Hematopoietic multipotent progenitor cell treated with erythropoietin and hydrocortisone succinate and interleukin-3 and kit ligand, for 8 days (in vitro differentiated cells): ENCODE results near the gene ABCC2.
"Not testable (repeated sequence)": the region's sequence is repeated elsewhere in the genome, so short reads cannot be mapped to it uniquely, and the experiment has no call there.

Experiments used
- DNase-seq: peaks from one replicate; pipeline ENCODE4 v3.0.0-alpha.2; 2015

ABCC2 gene

DNA sequence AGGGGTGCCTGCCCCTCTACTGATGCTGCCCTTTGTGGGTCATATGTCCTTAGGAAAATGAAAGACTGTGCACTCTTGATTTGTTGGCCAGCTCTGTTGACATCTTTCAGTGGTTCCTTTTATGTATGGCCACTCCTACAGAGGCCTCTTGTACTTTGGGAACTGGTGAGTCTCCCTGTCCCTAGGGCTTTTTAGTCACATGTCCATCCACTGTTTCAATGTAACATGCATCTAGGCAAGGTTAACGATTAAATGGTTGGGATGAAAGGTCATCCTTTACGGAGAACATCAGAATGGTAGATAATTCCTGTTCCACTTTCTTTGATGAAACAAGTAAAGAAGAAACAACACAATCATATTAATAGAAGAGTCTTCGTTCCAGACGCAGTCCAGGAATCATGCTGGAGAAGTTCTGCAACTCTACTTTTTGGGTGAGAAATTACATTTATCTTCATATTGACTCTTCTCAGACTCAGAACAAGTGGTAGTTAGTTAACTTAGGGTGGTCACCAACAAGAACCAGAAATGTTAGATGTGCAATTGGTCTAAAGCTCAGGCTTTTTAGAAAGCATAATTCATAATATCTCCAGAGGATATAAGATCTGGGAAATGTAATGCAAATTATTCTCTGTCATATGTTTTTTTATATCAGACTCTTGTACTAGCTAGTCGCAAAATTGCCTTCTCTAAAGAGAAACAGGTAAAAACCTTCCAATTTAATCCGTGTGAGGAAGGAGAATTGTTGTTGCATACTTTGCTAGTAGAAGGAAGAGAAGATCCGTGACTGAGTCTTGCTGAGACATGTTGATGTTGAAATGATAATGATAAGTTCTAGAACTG, at the start of gene ABCC2:
ABCC2 (plus strand) TSS at position 194 of the 840 bp plus-strand sequence; CDS start at position 399, 205 bp downstream.
- no peak for DNase-seq

- DNase-seq = no peak
Measured at GRCh38 chr10:99733366-99733765, 49.1 kb upstream of the ABCC2 start.

- DNase-seq = not testable (repeated sequence)
Measured at GRCh38 chr10:99734111-99734510, 48.3 kb upstream of the ABCC2 start.

- no peak for DNase-seq
Measured at GRCh38 chr10:99740260-99740659, 42.2 kb upstream of the ABCC2 start.

DNA sequence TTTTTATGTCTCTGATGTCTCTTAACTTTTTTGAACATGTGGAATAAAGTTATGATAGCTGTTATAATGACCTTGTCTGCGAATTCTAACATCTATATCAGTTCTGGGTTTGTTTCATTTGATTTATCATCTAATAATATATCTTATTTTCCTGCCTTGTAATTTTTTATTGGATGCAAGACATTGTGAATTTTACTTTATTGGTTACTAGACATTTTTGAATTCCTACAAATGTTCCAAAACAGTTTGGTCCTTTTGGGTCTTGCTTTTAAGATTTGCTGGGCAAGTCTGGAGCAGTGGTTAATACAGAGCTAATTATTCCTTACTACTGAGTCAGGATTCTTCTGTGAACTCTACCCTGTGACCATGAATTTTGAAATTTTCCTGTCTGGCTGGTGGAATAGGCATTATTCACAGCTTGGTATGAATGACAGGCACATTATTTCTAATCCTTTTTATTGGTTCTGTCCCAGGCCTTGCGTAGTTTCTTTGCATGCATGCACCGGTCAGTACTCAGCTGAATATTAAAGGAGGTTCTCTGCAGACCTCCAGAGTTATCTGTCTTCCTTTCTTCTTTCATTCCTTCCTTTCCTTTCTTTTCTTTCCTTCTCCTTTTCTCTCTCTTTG, 41.4 kb upstream of the ABCC2 start:
- DNase-seq = no peak

- DNase-seq = no peak
Measured at GRCh38 chr10:99742254-99742653, 40.2 kb upstream of the ABCC2 start.

- no peak for DNase-seq
Measured at GRCh38 chr10:99742701-99743100, 39.7 kb upstream of the ABCC2 start.

DNA sequence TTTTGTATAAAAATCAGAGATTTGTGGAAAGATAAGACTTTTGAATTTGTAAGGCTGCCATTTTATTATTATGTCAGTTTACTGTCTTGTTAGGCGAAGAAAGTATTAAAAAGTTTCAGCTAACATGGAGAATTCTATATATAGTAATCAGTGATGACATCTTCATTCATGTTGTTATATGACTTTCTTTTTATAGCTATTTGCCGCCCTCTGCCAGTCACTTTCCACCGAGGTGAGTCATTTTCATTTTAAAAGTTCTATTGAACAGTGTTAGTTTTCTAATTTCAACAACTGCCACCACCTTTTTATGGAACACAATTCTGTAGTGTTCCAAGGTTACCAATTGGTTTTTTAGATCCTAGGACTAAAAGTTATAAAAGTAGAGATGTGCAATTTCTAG, 38.6 kb upstream of the ABCC2 start:
- no peak for DNase-seq

- not testable (repeated sequence) for DNase-seq
Measured at GRCh38 chr10:99746166-99746565, 36.3 kb upstream of the ABCC2 start.

DNA sequence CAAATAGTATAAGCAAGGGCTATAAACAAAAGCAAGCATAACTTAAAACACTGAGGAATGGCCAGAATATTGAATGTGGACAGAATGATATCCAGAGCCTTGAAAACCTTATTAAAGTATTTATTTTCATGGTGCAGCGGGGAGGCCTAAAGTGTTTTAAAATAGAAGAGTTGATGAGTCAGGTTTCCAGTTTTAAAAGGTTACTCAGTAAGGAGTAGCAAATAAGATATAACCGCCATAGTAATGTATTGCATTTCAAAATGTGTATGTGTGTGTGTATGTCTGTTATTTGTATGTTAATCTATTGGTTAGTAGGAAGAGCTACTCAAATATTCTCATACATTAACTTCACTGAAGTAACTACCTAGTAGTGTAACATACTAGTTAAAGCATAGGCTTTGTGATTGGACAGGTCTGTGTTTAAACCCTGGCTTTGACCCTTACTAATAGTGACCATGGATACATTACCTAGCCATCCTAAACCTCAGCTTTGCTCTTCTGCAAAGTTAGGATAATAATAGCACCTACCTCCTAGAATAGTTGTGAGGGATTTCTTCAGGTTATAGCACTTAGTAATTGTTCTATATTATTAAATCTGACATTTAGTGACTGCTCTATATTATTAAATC, 33.5 kb upstream of the ABCC2 start:
- DNase-seq = no peak

DNA sequence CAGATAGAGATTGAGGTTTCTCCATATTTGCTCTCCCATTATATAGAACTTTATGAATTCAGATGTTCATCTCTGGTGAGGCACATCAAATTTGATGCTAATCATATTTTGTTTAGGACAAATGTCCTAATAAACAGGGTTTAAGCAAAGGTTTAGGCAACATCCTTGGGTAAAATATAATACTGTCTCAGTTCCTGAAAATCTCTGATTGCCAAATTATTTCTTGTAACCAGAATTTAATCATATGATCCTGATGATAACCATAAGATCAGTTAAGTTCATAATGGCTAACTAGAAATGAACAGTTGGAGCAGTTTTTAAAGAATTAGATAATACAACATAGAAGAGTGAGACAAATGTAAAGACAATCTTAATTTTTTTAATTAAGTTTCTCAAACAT, 31.8 kb upstream of the ABCC2 start:
- no peak for DNase-seq

DNA sequence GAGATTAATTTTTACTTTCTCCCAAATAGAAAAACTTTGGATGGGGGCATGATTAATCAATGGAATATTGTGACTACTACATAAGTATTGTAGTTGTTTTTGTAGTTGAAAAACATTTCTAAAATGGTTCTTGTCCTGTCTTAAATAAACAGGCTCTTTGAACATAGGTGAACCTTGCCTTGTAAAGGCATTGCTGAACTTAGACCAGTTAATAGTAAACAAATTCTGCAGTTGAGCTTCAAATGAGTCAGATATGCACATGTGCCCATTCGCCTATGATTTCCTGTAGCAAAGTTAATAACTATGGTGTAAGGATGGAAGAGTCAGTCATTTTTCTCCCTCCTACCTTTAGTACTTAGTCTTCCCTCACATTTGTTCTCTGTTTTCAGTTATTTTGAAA, 27.8 kb upstream of the ABCC2 start:
- no peak for DNase-seq

DNA sequence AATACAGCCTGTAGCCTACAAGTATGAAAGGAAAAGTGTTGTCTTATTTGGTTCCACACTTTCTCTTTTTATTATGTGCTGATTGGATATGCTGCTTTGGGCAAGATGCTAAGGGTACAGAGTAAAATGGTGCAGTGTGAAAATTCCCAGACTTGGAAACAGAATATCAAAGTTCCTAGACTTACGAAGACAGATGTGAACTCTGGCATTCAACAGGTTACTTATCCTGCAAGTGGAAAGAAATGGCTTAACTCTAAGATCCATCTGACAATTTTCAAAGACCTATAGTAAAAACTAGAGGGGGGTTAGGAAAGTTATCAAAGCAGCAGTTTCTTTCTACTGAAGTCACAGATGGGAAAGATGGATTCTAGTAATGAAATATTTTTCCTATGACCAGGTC, 26.3 kb upstream of the ABCC2 start:
- no peak for DNase-seq

- DNase-seq = no peak
Measured at GRCh38 chr10:99758211-99758891, 24.1 kb upstream of the ABCC2 start.

- no peak for DNase-seq
Measured at GRCh38 chr10:99760321-99760720, 22.1 kb upstream of the ABCC2 start.

DNA sequence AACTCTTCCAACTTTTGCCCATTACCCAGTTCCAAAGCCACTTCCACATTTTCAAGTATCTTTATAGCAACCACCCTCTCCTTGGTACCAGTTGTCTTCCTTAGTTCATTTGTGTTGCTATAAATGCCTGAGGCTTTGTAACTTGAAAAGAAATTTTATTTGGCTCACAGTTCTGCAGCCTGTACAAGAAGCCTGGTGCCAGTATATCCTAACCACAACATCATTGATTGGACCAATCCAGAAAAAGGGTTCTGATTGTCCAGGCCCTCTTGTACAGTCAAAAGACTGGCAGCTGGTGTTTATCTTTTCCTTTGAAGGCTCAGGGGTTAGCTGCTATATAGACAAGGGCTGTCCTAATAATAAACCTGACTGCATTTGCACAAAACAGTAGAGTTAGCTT, 21.1 kb upstream of the ABCC2 start:
- no peak for DNase-seq

DNA sequence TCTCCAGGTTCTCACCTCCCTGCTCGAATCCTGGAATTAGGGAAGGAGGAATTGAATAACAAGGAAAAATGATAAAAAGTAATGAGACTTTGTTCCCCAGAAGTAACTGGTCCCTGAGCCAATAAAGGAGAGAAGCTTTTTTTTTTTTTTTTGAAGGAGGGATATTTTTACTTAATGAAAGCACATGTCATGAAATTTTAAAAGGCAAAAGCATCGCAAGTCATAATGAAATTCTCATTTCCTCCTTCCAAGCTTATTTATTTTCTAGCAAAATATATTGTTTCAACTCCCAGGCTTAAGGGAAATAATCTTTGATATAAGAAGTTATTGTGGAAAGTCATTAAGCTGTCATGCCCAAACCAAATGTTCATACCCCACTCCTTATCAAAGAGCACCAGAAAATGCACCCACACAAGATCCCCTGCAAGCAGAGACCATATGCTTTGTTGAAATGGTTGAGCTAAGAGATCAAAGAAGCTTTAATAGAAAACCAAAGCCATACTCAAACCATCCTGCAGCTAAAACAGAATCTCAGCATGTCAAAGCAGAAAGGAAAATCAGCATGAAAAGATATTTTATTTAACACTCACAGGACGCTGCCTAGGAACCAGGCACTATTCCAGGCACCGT, 16.7 kb upstream of the ABCC2 start:
- no peak for DNase-seq

- no peak for DNase-seq
Measured at GRCh38 chr10:99766302-99766681, 16.1 kb upstream of the ABCC2 start.

DNA sequence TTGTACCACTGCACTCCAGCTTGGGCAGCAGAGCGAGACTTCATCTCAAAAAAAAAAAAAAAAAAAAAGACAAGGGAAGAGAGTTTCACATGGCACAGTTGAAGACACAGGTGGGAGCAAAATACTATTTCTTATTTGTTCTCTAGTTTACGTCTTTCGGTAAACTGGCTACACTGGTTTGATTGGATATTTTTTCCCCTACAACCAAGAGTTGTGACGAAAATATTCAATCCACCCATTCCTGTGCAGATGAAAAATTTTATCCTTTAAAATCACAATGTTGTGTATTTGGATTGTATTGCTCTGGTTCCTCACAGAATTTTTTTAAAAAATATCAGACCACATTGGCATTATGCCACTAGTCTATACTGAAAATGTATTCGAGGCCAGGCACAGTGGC, 14.5 kb upstream of the ABCC2 start:
- DNase-seq = no peak

DNA sequence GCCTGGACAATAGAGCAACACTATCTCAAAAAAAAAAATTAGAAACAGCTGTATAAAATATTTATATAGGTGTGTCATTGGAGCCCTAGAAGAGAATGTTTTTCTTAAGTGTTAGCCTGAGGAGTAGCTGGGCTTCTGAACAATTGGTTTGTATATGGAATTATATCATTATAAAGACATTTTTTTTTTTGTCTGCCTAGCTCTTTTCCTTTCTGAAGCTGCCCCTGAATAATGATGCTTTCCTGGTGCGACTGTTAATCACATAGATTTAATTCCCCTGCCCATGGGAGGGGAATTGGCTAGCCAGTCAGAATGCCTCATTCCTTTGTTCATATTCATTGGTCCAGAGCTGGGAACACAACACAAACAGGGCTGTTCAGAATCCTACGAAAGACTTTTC, 13.9 kb upstream of the ABCC2 start:
- DNase-seq = no peak

DNA sequence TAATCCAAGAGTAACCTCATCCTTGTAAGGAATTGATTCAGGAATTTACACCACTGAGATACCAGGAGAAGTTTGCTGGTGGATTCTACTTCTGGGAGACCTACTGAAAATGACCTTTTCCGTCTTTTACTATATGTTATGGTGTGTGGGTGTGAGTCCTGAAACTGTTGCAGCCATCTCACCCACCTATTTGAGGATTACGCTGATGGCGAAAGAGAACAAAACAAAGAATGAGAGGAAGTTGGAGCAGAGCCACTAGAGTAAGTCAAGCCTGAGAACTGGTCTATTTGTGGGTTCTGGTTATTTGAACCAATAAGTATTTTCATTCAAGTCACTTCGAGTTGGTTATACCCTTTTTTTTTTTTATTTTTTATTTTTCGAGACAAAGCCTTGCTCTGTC, 12.7 kb upstream of the ABCC2 start:
- DNase-seq = no peak

DNA sequence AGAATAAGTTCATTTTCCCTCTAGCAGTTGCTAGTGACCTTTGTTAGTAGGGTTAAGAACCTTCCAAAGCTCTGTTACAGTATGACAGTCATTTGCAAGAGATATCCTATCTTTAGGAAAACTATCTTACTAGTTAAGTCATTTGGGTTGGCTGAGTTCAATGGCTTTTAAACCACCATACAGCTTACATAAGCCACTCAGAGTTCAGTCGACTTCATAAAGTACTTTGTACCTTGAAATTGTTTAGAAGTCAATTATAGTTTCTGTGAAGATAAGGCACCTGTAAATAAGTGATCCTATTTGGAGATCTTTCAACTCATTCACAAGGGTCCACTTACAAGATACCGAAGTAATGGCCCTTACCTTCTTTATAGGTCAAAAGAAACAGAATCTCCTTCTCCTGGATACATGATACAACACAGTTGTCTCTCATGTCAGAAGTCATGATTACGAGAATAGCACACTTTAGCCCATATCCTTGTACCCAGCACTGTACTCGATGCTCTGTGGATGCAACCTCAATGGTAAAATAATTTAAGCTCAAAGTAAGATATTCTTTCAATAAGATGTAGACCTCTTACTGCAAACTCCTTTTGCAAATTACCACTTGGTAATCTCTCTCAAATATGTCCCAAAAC, 11.9 kb upstream of the ABCC2 start:
- DNase-seq = no peak

- peak; percentile 50 for DNase-seq
Measured at GRCh38 chr10:99775850-99776249, 6.6 kb upstream of the ABCC2 start.
